HG02759 (cell line): Measurements from ENCODE around the gene WDR35.

Experiments used
- ATAC-seq: cut with Tn5 transposase; IDR thresholded peaks from one replicate; pipeline ENCODE4 v1.9.1; 2021; ENCODE audit warnings: mild to moderate bottlenecking, moderate library complexity; ENCODE audit not compliant: unreplicated experiment

The WDR35 gene

DNA sequence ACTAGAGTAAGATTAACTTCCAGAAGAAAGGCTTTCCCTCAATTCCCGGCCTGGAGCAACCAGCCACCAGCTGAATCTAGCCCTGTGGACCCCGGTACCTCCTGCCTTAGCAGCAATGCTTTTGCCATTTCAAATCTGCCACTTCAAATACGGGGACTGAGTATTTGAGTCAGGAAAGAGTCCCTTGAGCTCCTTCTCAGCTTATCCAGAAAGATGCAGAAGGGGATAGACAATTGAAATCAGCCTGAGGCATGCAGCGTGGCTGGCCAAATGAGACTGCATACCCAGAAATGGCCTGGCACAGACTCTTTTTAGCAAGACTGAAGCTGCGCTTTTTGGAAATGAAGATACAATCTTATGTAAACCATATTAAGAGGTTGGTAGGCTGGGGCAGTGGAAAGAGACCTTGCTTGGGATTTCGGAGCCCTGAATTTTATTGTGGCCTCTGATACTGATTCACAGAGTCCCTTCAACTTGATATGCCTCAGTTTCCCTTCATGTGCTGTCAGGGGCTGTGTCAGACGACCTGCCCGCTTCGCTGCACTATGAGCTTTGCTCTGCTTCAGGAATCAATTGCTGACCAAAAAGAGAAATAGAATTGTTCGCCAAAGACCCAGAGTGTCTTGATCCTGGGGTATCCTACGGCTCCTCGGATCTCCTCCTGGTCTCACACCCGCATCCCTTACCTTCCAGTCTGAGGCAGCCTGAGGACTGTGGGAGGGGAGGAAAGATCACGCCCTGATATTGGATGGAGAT lies 21.5 kb upstream of the WDR35 start:
- no peak for ATAC-seq

- no peak for ATAC-seq
Observed at GRCh38 chr2:20008703-20009102, 18.8 kb upstream of the WDR35 start.

DNA sequence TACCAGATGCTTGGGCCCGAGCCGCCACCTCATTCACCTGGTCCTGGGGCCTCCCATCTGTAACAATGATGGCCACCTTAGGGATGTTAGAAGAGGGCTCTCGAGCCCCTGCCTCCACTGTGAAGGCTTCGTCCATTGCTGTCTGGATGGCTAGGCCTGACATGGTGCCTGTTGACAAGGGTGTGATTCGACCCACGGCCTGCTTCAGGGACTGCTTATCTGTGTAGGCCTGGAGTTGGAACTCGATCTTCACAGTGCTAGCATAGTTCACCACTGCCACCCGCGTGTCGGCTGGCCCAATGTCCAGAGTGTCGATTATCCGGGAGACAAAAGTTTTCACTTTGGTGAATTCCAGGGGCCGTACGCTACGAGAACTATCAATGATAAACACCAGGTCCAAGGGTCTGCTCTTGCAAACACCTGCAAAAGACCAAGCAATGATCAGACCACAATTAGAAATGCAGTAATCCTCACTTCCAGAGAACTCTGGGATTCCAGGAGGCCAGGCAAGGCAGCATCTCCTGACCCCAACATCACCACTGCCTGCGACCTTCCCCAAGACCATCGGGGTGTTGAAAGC lies 16.1 kb upstream of the WDR35 start:
- ATAC-seq: no peak

DNA sequence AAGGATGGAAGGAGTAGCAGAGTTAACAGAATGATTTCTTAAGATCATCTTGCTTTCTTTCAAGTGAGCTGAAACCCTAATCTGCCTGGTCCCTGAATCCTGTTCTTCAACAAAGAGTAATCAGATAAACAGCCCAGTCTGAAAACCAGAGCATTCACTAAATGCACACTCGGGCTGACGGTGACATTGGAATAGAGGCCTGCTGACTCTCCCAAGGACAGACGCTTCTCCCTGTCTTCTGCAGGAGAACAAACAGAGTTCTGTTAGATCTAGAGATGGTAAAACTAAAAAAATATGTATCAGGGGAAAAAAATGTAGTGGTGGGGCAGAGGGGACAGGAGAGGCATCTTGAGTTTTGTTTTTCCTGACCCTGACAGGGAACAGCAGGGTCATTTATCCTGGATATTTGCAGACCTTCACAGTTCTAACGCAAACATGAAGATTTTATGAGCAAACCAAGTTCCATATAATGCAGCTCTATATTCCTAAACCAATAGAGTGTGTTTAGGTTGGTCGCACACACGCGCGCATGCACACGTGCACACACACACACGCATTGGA lies 15.2 kb upstream of the WDR35 start:
- no peak for ATAC-seq

DNA sequence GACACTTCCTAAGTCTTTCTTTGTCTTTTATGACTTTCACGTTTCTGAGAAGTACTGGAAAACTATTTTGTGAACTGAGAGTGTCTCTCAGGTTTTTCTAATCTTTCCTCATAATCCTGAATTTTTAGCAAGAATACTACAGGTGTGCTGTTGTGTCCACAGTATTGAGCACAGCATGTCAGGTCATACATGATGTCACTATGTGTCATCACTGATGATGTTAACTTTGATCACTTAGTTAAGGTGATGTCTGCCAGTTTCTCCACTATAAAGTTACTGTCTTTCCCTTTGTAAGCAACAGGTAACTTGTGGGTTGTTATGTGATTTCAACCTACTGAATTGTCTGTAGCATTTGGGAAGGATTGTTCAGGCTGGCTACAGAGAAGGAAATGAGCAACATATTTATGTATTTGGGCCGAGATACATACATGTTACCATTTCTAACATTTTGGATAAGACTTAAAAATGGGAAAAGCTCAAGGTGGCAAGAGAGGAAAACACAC lies 11.5 kb upstream of the WDR35 start:
- no peak for ATAC-seq

GRCh38 chr2:19993731-19994130 lies 3.8 kb upstream of the WDR35 start:
- no peak for ATAC-seq

- ATAC-seq: no peak
Observed at GRCh38 chr2:19991895-19992294, 2.0 kb upstream of the WDR35 start.

DNA sequence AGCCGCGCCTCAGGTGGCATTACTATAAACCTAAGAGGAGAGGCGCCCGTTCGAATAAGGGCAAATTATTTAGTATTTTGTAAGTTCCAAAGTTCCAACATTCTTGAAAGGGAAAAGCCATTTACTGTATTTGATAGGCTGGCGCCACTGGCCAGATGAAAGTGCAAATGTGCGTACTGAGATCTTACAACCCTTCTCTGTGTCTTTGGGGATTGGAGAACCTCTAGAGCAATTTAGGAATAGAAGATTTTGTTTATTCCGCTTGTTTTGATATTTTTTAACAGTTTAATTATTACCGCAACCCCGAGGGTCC lies 467 bp upstream of the WDR35 start:
- ATAC-seq: no peak

DNA sequence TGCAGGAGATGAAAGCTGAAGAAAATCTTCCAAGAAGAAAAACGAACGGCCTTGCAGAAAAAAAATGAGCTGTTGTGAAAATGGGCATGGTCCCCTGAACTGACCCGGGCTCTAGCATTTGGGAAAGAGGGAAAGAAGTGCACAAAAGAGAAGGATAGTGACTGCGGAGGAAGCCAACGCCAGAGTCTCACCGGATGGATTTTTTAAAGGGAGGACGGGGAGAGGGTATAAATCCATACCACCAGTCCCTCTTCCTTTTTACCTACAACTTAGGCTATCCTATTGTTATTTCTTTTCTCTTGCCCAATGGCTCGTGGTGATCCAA lies 601 bp downstream of the WDR35 start:
- no peak for ATAC-seq

DNA sequence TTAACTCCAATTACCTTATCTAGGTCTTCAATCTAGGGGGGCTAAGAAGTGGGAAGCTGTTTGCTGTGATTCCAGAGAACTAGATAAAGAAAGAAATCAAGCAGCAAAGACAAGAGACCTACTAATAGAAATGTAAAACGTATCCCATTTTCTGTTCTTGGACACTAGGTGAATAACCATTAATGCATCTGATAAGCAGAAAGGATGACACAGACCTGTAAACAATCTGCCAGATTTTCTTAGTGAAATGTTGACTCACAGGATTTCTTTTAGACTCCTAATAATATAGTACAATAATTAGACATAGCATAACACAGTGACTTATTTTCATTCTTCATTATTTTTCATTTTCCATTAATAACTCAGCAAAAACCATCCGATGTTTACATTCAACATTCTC lies 1.3 kb downstream of the WDR35 start:
- ATAC-seq: no peak

- ATAC-seq: peak; percentile 47
Observed at GRCh38 chr2:19987936-19988335, 2.0 kb downstream of the WDR35 start.

- ATAC-seq: no peak
Observed at GRCh38 chr2:19982268-19982667, 7.6 kb downstream of the WDR35 start.

DNA sequence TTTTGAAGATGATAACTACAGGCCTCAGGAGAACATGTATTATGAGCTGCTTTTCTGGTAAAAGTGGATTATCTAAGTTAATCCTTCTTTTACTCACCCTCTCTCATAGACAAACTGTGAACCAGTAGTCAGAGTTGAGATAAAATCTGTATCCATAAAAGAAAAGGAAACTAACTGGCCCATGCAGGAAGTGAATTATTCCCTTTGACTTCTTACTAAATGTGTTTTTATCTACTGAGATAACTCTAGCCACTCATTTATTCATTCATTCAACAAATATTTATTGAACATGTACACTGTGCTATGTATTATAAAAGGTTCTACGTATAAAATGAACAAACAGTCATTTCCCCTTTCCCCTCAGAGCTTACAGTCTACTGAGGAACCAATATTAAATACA lies 10.0 kb downstream of the WDR35 start:
- ATAC-seq: no peak

DNA sequence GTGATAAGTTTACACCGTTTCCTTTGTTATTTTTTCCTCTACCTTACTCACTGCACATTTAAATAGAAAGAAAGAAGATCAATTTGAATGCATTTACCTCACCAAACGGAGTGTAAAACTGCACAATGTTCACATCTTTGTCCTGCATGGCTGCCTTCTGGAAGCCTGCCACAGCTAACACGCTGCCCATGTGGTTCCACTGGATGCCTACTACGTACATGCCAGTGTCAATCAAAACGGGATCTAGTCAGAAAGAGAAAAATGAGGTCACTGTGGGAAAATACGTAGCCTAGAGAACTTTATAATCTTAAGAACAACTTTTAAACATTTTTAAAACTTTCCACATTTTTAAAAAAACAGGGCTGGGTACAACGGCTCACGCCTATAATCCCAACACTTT lies 16.4 kb downstream of the WDR35 start:
- ATAC-seq: no peak

- no peak for ATAC-seq
Observed at GRCh38 chr2:19971691-19972090, 18.2 kb downstream of the WDR35 start.

GRCh38 chr2:19963386-19963785 lies 26.5 kb downstream of the WDR35 start:
- ATAC-seq: no peak

GRCh38 chr2:19955544-19956422 lies 34.1 kb downstream of the WDR35 start:
- peak; percentile 80 for ATAC-seq

- no peak for ATAC-seq
Observed at GRCh38 chr2:19949071-19949470, 40.8 kb downstream of the WDR35 start.

- no peak for ATAC-seq
Observed at GRCh38 chr2:19947184-19947940, 42.5 kb downstream of the WDR35 start.

DNA sequence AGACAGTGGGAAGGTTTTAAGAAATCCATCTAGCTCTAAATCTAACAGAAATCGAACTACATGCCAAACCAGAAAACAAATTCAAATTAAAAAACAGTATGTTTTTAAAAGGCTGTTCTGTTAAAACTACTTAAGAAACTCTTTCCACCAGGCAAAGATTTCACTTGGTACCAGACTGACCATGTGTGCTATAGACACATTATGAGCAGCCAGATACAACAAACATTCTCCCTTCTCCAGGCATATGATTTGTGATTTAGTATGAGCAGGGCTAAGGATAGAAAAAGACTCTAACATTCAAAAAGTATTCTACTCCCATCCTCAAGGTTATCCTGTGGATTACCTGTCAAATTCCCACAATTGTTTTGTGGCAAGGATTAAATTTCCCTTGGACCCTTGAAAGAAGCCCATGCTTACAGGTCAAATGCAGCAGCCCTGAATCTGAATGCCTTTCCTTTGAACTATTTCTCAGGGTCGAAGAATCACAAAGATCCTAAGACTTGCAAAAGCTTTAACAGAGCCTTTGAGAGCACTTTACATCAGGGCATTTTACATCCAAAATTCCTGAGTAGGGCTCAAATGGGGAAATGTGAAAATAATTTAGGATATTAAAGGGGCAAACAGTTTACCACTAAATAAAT lies 45.6 kb downstream of the WDR35 start:
- no peak for ATAC-seq
